Measurements from ENCODE around the gene E2F4. TPM values are rescaled to one million over a fixed set of nuclear protein-coding genes. Genes with fewer than 3 reads are reported as not detected.
A peak's percentile ranks its signal among the peaks of the same experiment; 100 is the strongest.

E2F4 gene
- total and polyA plus RNA-seq, 2 of the 13 experiments (the other 11 are each of a cell fraction or from before 2014, with no cell fraction given) = 84.8 to 91.2 TPM

GRCh38 chr16:67191995-67192681, at the start of gene E2F4 (continued):
- peak; percentile 33; the same call in 1 of the 2 replicates for TF ChIP-seq ZBTB10 (CRISPR knock-in tag; IDR thresholded peaks at IDR 0.05; ENCODE audit: borderline replicate concordance)
- no peak for TF ChIP-seq SCMH1 (CRISPR knock-in tag; IDR thresholded peaks at IDR 0.05; ENCODE audit: borderline replicate concordance)
- no peak for TF ChIP-seq PHF21A (CRISPR knock-in tag; IDR thresholded peaks at IDR 0.05)
- no peak for TF ChIP-seq FLYWCH1 (CRISPR knock-in tag; IDR thresholded peaks at IDR 0.05)
- peak; percentile 53 for TF ChIP-seq ZNF280B (CRISPR knock-in tag; IDR thresholded peaks at IDR 0.05; ENCODE audit: borderline replicate concordance)
- TF ChIP-seq MXD1 (CRISPR knock-in tag; IDR thresholded peaks at IDR 0.05) = peak; percentile 79; the same call in 1 of the 2 replicates
- TF ChIP-seq ZFP82 (CRISPR knock-in tag; IDR thresholded peaks at IDR 0.05; ENCODE audit: borderline replicate concordance) = no peak
- no peak for TF ChIP-seq HOXA9 (CRISPR knock-in tag; IDR thresholded peaks at IDR 0.05; ENCODE audit: borderline replicate concordance)
- TF ChIP-seq ZNF143 (CRISPR knock-in tag; IDR thresholded peaks at IDR 0.05) = peak; percentile 79
- TF ChIP-seq STAT6 (CRISPR knock-in tag; IDR thresholded peaks at IDR 0.05; ENCODE audit: borderline replicate concordance) = no peak
- no peak for TF ChIP-seq TIGD3 (CRISPR knock-in tag; IDR thresholded peaks at IDR 0.05; ENCODE audit: borderline replicate concordance)
- peak; percentile 91 for TF ChIP-seq ZBTB2 (CRISPR knock-in tag; IDR thresholded peaks at IDR 0.05; ENCODE audit: low read depth)
